ENCODE measurements around the gene PFN2.
"Not testable (repeated sequence)": the region's sequence is repeated elsewhere in the genome, so short reads cannot be mapped to it uniquely, and the experiment has no call there.

PFN2 gene

DNA sequence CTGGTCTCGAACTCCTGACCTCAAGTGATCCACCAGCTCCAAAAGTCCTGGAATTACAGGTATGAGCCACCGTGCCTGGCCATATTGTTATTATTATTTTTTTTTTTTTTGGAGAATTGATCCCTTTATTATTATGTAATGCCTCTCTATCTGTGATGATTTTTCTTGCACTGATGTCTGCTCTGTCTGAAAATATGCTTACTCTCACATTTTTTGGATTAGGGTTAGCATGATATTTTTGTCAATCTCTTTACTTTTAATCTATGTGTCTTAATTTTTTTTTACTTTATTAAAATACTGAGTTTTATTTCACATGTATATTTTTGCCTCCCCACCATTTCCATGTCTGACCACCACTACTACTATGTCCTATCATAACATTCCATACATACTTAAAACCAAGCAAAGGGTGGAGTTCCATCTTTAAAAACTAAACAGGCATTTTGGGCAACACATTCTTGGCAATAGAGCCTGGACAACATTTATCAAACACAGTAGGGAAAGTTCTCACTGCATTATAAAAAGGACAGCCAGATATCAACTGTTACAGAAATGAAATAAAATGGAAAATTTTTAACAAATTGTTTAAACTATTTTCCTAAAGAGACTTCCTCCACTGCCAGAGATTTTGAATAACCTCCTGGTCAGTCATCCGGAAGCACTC is 32.2 kb downstream of the PFN2 start:
- in situ Hi-C loops (cut with HindIII; ENCODE audit: low pct_ligation_motif_present, low pct_unique_long_range_greater_than_20kb, low sequenced_read_pairs); DNase-seq: not testable (repeated sequence)

DNA sequence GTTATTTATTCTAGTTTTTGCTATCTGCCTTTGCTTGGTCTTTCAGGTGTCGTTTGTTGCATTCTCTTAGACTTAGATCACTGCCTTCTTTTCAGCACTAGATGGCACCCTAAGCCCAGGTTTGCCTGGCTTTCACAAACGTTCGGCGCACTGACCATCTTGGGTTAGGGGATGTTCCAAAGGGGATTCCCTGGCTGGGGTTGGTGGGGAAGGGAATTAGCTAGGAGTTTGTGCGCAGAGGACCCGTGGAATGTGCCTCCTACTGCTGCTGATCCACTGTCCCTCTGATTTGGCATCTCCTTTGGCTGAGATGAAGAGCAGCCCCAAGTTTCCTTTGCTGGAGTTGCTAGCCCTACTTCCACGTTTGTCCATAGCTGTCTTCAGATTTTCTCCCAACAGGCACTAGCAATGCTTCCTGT is 33.9 kb downstream of the PFN2 start:
- peak; percentile 48 for DNase-seq
- in situ Hi-C loops (cut with HindIII; ENCODE audit: low pct_ligation_motif_present, low pct_unique_long_range_greater_than_20kb, low sequenced_read_pairs): no loop called here

DNA sequence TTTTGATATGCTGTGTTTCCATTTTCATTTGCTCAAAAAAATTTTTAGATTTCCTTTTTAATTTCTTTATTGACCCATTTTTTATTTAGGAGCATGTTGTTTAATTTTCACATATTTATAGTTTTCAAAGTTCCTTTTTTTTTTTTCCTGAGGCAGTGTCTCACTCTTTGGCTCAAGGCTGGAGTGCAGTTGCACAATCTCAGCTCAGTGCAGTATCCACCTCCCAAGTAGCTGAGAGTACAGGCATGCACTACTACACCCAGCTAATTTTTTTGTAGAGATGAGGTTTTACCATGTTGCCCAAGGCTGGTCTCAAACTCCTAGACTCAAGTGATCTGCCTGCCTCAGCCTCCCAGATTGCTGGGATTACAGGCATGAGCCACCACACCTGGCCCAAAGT is 36.2 kb downstream of the PFN2 start:
- no peak for DNase-seq
- in situ Hi-C loops (cut with HindIII; ENCODE audit: low pct_ligation_motif_present, low pct_unique_long_range_greater_than_20kb, low sequenced_read_pairs): no loop called here

DNA sequence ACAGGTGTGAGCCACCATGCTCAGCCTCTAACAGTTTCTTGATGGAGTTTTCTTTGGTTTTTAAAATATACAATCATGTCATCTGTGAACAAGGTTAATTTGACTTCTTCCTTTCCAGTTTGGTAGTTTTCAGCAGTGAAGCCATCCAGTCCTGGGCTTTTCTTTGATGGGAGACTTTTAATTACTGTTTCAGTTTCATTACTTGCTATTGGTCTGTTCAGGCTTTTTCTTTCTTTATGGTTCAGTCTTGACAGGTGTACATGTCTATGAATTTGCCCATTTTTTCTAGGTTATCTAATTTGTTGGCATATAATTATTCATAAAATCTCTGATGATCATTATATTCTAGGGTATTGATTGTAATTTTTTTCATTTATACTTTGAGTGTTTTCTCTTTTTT is 36.8 kb downstream of the PFN2 start:
- in situ Hi-C loops (cut with HindIII; ENCODE audit: low pct_ligation_motif_present, low pct_unique_long_range_greater_than_20kb, low sequenced_read_pairs): no loop called here

DNA sequence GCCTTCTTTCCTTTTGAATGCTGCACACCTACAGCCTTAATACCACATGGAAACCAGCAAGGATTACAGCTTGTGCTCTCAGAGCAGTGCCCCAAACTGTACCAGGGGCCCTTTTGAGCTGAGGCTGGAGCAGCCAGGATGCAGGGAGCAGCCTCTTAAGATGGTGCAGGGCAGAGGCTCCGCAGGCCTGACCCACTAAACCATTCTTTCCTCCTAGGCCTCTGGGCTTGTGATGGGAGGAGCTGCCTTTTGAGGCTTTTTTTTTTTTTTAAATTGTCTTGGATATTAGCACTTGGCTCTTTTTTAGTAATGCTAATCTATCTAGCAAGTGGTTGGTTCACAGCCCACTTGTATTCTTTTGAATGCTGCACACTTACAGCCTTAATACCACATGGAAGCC is 37.7 kb downstream of the PFN2 start:
- in situ Hi-C loops (cut with HindIII; ENCODE audit: low pct_ligation_motif_present, low pct_unique_long_range_greater_than_20kb, low sequenced_read_pairs): no loop called here
- no peak for DNase-seq

More for the DNA sequence above, 36.8 kb downstream of the PFN2 start:
- no peak for DNase-seq

DNA sequence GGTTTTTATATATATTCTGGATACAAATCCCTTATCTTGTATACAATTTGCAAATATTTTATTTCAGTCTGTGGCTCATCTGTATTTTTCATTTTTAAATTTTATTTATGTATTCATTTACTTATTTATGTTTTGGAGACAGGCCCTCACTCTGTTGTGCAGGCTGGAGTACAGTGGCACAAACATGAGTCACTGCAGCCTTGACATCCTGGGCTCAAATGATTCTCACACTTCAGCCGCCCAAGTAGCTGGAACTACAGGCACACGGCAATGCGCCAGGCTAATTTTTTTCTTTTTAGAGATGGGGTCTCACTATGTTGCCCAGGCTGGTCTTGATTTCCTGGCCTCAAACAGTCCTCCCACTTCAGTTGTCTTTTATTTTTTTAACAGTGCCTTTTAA is 50.6 kb downstream of the PFN2 start:
- in situ Hi-C loops (cut with HindIII; ENCODE audit: low pct_ligation_motif_present, low pct_unique_long_range_greater_than_20kb, low sequenced_read_pairs): no loop called here
- DNase-seq: no peak

DNA sequence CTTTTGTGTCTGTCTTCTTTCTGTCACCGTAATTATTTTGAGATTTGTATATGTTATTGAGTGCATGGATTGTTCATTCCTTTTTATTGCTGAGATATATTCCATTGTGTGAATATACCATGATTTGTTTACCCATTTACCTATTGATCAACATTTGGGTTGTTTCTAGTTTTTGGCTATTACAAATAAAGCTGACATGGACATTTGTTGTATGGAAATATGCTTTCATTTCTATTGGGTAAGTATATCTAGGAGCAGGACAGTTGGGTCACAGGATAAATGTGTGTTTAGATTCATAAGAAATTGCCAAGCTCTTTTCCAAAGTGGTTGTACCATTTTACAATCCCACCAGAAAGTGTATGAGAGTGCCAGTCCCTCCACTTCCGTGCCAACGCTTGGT is 51.2 kb downstream of the PFN2 start:
- in situ Hi-C loops (cut with HindIII; ENCODE audit: low pct_ligation_motif_present, low pct_unique_long_range_greater_than_20kb, low sequenced_read_pairs): no loop called here
- DNase-seq: no peak

DNA sequence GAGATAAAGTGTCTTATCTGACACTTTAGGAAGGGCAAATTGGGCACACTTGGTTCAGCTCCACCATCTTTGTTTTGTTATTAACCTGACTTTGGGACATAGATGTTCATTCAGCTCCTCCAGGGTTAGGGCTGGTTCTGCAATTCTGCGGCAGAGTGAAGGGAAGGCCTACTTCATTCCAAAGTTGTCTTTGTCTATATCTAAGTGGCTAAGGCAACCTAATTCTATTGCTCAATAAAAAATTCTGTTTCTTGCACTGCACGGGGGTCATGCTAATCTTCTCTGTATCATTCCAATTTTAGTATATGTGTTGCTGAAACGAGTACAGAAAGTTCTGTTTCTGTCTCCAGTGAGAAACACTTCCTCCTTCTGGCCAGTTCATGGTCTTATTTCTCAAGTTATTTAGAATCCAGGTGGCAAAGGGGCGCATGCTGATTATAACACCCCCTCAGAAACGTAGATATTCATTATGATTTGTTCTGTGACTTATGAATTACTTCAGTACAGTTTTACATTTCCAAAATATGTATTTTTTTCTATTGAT is 53.5 kb downstream of the PFN2 start:
- in situ Hi-C loops (cut with HindIII; ENCODE audit: low pct_ligation_motif_present, low pct_unique_long_range_greater_than_20kb, low sequenced_read_pairs): no loop called here

More for the DNA sequence above, 53.5 kb downstream of the PFN2 start:
- no peak for DNase-seq
